OCI-LY3 (cell line): ENCODE results near the gene COL4A2.

Experiments
- H2AFZ ChIP-seq: fragments of 200-600, 300-600 bp; shearing (Covaris generic); 2 replicates; pipeline ENCODE4 v1.6.0; 2014; ENCODE audit warnings: antibody characterized with exemption, low read depth, low read length
- H3K27ac ChIP-seq: fragments of 200-600, 300-600 bp; sonication (generic); 2 replicates; pipeline ENCODE4 v1.5.1; 2014; ENCODE audit warnings: mild to moderate bottlenecking, low read length, moderate library complexity, mixed read lengths
- H3K27me3 ChIP-seq: fragments of 200-600, 300-600 bp; sonication (generic); 2 replicates; pipeline ENCODE4 v1.6.1; 2014; ENCODE audit warnings: low read depth, low read length, mixed read lengths
- H3K36me3 ChIP-seq: fragments of 200-600, 300-600 bp; sonication (generic); replicated peaks from 2 replicates; pipeline ENCODE3; 2014; ENCODE audit warnings: low read depth, low read length, mixed read lengths
- H3K4me1 ChIP-seq: fragments of 300-600, 200-600 bp; sonication (generic); 2 replicates; pipeline ENCODE4 v1.6.1; 2014; ENCODE audit warnings: low read length, mixed read lengths
- H3K4me2 ChIP-seq: fragments of 200-600, 300-600 bp; sonication (generic); 2 replicates; pipeline ENCODE4 v1.6.1; 2014; ENCODE audit warnings: low read length, mixed read lengths
- H3K4me3 ChIP-seq: fragments of 300-600, 200-600 bp; sonication (generic); 2 replicates; pipeline ENCODE4 v1.5.1; 2014; ENCODE audit warnings: antibody characterized with exemption, mild to moderate bottlenecking, low read length, moderate library complexity
- H3K79me2 ChIP-seq: fragments of 300-600, 200-600 bp; shearing (Covaris generic); 2 replicates; pipeline ENCODE4 v1.6.1; 2014; ENCODE audit warnings: mild to moderate bottlenecking, low read length, mixed read lengths
- H3K9ac ChIP-seq: fragments of 300-600, 200-600 bp; shearing (Covaris generic); 2 replicates; pipeline ENCODE4 v1.6.0; 2014; ENCODE audit warnings: mild to moderate bottlenecking, low read length, moderate library complexity
- H3K9me3 ChIP-seq: fragments of 200-600, 300-600 bp; shearing (Covaris generic); 2 replicates; pipeline ENCODE4 v1.6.1; 2014; ENCODE audit warnings: low read length, mixed read lengths; ENCODE audit not compliant: insufficient read depth
- H4K20me1 ChIP-seq: fragments of 200-600, 300-600 bp; sonication (generic); 2 replicates; pipeline ENCODE4 v1.6.1; 2016; ENCODE audit warnings: low read length, mixed read lengths; ENCODE audit not compliant: insufficient read depth
- EZH2phosphoT487 ChIP-seq: fragments of 200-600 bp; shearing (Covaris generic); IDR thresholded peaks from 2 replicates; pipeline ENCODE4 v1.6.1; 2018; ENCODE audit warnings: antibody characterized with exemption, mixed run types, low read depth
- TF ChIP-seq, protein P1 (sequence below): fragments of 200-600, 300-600 bp; sonication (generic); IDR thresholded peaks from 2 replicates; pipeline ENCODE4 v1.5.1; 2014; ENCODE audit warnings: antibody characterized with exemption, low read length, low read depth

COL4A2 gene

DNA sequence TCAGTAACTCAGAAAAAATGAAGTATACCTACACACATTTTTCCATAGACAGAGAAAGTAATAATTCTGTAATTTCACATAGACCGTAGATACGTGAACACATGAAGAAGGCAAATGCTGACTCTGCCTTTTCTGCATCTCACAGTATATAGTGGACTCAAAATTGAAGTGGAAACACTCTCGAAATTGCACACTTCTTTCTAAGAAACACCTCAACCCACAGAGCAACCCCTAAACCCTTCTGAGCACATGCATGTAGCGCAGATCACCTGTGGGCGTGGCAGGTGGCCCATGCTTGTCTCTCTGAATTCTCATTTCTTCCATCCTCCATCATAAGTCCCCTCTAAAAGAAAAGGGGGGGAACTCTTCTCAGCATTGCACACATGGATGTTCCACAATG, 34.9 kb upstream of the COL4A2 start:
- no peaks in the 10 kb centered on the region for H3K4me1 ChIP-seq
- H4K20me1 ChIP-seq, result no peaks in the 10 kb centered on the region
- TF ChIP-seq EZH2phosphoT487, result no peak
- TF ChIP-seq, protein P1, sequence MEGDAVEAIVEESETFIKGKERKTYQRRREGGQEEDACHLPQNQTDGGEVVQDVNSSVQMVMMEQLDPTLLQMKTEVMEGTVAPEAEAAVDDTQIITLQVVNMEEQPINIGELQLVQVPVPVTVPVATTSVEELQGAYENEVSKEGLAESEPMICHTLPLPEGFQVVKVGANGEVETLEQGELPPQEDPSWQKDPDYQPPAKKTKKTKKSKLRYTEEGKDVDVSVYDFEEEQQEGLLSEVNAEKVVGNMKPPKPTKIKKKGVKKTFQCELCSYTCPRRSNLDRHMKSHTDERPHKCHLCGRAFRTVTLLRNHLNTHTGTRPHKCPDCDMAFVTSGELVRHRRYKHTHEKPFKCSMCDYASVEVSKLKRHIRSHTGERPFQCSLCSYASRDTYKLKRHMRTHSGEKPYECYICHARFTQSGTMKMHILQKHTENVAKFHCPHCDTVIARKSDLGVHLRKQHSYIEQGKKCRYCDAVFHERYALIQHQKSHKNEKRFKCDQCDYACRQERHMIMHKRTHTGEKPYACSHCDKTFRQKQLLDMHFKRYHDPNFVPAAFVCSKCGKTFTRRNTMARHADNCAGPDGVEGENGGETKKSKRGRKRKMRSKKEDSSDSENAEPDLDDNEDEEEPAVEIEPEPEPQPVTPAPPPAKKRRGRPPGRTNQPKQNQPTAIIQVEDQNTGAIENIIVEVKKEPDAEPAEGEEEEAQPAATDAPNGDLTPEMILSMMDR, result no peak
- no peaks in the 10 kb centered on the region for H3K79me2 ChIP-seq
- peaks cover 21% of the 10 kb centered on the region for H3K27me3 ChIP-seq
- no peak overlapping the region for H3K27ac ChIP-seq
- H3K9ac ChIP-seq, result no peak overlapping the region
- no peaks in the 10 kb centered on the region for H3K36me3 ChIP-seq
- no peaks in the 10 kb centered on the region for H3K9me3 ChIP-seq
- no peak overlapping the region for H3K4me2 ChIP-seq
- no peak overlapping the region for H3K4me3 ChIP-seq
- no peak overlapping the region for H2AFZ ChIP-seq

DNA sequence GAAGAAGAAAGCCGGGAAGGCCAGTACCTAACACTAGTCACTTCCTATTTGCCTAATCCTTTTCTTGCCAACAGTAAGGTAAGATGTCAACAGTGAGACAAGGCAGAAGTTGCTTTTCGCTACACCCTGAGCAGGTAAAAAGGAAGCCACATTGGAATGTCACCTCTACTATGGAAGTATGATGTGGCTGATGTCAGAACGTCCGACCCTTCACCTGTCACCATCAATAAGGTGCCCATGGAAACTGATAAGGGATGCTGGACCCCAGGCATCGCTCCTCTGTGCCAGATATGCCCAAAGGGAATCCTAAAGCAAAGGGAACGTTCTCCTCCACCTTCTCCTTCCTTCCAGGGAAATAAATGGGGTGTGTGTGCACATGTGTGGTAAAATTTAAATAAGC, 34.4 kb upstream of the COL4A2 start:
- Histone ChIP-seq H3K4me3 (no peak overlapping the region), H3K36me3 (no peaks in the 10 kb centered on the region), H3K9ac (no peak overlapping the region), H3K79me2 (no peaks in the 10 kb centered on the region), H2AFZ (no peak overlapping the region), H3K27ac (no peak overlapping the region), H3K9me3 (no peaks in the 10 kb centered on the region), H4K20me1 (no peaks in the 10 kb centered on the region), H3K4me2 (no peak overlapping the region), H3K4me1 (no peaks in the 10 kb centered on the region), H3K27me3 (peaks cover 21% of the 10 kb centered on the region)
- no peak for TF ChIP-seq EZH2phosphoT487
- TF ChIP-seq, protein P1, result no peak

- no peaks in the 10 kb centered on the region for H4K20me1 ChIP-seq
- H3K4me1 ChIP-seq, result no peaks in the 10 kb centered on the region
- no peaks in the 10 kb centered on the region for H3K36me3 ChIP-seq
- peaks cover 19% of the 10 kb centered on the region for H3K27me3 ChIP-seq
- H3K4me2 ChIP-seq, result no peak overlapping the region
- no peak overlapping the region for H3K27ac ChIP-seq
- no peak overlapping the region for H3K4me3 ChIP-seq
- TF ChIP-seq, protein P1, result no peak
- TF ChIP-seq EZH2phosphoT487, result no peak
- no peak overlapping the region for H3K9ac ChIP-seq
- no peaks in the 10 kb centered on the region for H3K9me3 ChIP-seq
- no peaks in the 10 kb centered on the region for H3K79me2 ChIP-seq
- no peak overlapping the region for H2AFZ ChIP-seq
These were observed 33.8 kb upstream of the COL4A2 start for GRCh38 chr13:110273254-110273653.

DNA sequence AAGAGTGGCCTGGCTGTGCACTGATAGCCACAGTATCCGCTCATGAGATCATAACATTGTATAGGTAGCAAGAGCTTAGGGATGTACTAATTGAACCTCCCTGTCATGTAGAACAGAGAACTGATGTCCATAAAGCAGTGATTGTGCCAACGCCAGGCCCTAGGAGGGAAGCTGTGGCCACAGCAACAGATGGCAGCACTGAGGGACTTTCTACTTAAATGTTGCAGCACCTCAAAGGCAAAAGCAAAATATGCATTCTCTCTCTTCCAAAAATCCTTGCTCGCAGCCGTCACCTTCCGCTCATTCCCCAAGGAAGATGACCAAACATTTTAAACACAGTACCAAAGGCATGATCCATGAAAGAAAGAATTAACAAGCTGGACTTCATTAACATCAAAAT, 32.4 kb upstream of the COL4A2 start:
- H3K4me3 ChIP-seq, result no peak overlapping the region
- no peaks in the 10 kb centered on the region for H3K36me3 ChIP-seq
- peaks cover 6% of the 10 kb centered on the region for H3K4me1 ChIP-seq
- H3K79me2 ChIP-seq, result no peaks in the 10 kb centered on the region
- H3K9ac ChIP-seq, result no peak overlapping the region
- H3K27me3 ChIP-seq, result peaks cover 18% of the 10 kb centered on the region
- no peak overlapping the region for H2AFZ ChIP-seq
- TF ChIP-seq, protein P1, result no peak; the same call in 1 of the 2 replicates
- TF ChIP-seq EZH2phosphoT487, result no peak
- H3K9me3 ChIP-seq, result no peaks in the 10 kb centered on the region
- no peak overlapping the region for H3K4me2 ChIP-seq
- no peak overlapping the region for H3K27ac ChIP-seq
- no peaks in the 10 kb centered on the region for H4K20me1 ChIP-seq
